GM12873 (cell line): ENCODE data around the gene DENND1C.

Experiments
- TF ChIP-seq, protein P1 (sequence below): IDR thresholded peaks from 2 replicates; pipeline ENCODE4 v1.5.1; 2012; ENCODE audit warnings: low read depth, mild to moderate bottlenecking, moderate library complexity, low read length, control low read depth; ENCODE audit not compliant: insufficient read depth; ENCODE audit errors: missing control alignments

The DENND1C gene

DNA sequence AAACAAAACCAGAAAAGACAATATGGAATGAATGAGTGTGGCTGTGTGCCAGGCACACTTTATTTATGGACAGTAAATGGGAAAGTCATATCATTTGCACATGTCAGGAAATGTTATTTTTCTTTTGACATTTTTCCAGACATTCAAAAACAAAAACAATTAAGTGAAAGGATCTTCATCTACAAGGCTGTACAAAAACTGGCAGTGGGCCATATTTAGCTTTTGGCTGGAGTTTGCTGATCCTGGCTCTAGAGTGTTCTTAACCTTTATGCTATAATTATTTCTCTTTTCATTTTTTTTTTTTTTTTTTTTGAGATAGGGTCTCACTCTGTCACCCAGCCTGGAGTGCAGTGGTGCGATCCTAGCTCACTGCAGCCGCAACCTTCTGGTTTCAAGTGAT is 42.7 kb upstream of the DENND1C start:
- TF ChIP-seq, protein P1, sequence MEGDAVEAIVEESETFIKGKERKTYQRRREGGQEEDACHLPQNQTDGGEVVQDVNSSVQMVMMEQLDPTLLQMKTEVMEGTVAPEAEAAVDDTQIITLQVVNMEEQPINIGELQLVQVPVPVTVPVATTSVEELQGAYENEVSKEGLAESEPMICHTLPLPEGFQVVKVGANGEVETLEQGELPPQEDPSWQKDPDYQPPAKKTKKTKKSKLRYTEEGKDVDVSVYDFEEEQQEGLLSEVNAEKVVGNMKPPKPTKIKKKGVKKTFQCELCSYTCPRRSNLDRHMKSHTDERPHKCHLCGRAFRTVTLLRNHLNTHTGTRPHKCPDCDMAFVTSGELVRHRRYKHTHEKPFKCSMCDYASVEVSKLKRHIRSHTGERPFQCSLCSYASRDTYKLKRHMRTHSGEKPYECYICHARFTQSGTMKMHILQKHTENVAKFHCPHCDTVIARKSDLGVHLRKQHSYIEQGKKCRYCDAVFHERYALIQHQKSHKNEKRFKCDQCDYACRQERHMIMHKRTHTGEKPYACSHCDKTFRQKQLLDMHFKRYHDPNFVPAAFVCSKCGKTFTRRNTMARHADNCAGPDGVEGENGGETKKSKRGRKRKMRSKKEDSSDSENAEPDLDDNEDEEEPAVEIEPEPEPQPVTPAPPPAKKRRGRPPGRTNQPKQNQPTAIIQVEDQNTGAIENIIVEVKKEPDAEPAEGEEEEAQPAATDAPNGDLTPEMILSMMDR, result no peak

DNA sequence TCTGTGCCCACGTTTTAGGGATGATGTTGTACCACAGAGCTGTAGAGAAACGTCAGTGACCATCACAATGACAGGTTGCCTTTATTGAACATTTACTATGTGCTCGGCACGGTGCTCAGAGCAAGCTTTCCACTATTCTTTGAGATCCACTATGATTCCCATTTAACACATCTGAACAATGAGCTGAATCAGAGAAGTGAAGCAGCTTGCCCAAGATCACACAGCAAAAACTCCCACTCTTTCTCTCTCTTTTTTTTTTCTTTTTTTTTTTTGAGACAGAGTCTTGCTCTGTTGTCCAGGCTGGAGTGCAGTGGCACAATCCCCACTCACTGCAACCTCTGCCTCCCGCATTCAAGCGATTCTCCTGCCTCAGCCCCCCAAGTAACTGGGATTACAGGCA is 41.1 kb upstream of the DENND1C start:
- TF ChIP-seq, protein P1, result no peak

DNA sequence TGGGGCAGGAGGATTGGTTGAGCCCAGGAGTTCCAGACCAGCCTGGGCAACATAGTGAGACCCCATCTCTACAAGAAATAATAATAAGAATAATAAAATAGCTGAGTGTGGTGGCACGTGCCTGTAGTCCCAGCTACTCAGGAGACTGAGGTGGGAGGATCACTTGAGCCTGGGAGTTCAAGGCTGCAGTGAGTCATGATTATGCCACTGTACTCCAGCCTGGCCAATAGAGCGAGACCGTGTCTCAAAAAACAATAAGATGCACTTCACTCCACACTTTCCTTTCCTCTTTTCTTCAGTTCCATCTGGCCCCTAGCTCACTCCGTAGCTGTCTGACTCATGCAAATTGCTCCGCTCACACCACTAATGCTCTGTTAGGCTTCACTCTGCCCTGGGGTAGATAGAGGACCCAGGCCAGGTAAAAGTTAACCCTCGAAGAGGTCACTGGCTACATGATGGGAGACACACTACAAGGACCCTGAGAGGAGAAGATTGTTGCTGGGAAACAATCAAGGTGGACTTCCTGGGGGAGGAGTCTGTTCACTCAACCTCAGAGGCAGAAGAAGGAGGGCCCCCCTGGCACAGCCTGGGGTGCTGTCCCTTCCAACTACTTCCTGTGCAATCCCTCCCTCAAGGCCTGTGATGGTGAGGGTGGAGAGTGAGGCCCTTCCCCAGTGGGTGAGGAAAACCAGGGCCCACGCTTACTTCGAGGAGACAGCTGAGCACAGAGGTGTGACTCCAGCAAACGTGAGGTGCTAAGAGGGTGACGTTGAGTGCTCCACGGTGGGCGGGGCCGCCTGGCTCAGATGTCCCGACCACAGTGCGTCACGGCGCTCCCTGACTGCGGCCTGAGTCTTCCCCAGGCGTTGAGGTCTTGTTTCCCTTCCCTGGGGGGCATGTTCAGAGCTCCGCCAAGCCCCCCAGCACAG is 40.4 kb upstream of the DENND1C start:
- TF ChIP-seq, protein P1, result no peak

DNA sequence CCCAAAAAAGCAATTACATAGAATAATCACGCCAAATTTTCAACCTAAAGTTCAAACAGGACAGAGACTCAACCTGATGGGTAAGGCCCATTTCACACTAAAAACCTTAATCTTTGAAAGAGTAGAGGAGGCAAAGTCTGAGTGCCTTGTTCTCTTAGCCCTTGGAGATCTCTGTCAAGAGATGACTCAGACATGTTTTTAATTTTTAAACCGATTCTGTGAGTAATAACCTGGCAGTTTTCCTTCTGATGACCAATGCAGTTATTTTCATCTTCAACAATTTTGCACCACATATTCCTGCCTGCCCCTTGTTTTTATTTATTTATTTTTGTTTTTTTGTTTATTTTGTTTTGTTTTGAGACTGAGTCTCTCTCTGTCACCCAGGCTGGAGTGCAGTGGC is 37.7 kb upstream of the DENND1C start:
- TF ChIP-seq, protein P1, result no peak

DNA sequence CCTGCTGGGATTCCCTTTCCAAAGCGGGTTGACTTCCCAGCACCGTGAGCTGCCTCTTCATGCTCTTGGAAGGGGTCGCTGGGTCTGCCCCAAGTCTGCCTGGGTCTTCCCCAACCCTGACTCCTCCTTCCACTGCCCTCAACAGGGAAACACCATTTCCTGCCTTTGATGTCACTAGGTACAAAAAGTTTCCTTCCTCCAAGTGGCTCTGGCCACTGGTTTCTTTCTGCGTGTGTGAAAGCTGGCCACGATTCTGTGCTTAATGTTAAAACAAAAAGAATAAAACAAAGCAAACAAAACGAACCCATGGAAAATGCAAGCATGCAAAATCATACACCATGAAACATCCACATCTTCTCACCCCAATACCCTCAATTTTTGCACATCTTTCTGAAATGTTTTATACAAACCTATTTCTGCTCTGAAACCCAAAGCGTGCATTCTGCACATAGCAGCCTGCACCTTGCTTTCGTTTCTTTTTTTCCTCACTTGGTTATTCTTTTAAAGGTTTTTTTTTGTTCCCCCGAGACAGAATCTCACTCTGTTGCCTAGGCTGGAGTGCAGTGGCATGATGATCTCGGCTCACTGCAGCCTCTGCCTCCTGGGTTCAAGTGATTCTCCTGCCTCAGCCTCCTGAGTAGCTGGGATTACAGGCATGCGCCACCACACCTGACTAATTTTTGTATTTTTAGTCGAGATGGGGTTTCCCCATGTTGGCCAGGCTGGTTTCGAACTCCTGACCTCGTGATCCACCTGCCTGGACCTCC is 36.7 kb upstream of the DENND1C start:
- TF ChIP-seq, protein P1, result no peak

DNA sequence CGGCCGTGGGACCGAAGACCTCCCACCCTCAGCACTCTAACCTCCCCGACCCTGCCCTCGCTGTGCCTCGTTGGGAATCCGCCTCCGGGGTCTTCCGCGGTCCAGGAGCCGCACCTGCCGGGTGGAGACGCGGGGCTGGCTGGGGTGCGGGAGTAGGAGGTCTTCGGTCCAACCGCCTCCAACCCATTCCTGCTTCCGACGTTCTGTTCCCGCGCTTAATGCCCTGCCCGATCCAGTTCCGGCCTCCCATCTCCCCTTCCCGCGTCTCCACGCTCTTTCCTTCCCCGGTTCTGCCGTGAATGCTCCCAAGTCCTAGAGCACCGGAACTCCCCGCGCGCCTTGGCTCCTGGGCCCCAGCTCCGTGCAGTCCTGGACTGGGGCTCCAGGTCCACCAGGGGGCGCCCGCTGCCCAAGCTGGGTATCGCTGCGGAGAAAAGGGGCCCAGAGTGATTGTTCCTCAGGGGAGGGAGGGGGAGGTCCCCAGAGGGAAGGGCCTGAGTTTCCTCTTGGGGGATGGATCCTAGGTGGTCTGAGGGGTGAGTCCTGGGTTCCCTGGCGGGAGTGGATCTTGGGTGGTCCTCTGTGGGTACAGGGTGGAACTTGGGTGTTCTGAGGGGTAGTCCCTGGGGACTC is 35.2 kb upstream of the DENND1C start:
- TF ChIP-seq, protein P1, result peak; percentile 91
